GM19395 (cell line): ENCODE data around the gene LRP2BP.

Experiments
- ATAC-seq: cut with Tn5 transposase; IDR thresholded peaks from one replicate; pipeline ENCODE4 v1.9.1; 2021; ENCODE audit warnings: mild to moderate bottlenecking, moderate library complexity; ENCODE audit not compliant: unreplicated experiment

The LRP2BP gene

DNA sequence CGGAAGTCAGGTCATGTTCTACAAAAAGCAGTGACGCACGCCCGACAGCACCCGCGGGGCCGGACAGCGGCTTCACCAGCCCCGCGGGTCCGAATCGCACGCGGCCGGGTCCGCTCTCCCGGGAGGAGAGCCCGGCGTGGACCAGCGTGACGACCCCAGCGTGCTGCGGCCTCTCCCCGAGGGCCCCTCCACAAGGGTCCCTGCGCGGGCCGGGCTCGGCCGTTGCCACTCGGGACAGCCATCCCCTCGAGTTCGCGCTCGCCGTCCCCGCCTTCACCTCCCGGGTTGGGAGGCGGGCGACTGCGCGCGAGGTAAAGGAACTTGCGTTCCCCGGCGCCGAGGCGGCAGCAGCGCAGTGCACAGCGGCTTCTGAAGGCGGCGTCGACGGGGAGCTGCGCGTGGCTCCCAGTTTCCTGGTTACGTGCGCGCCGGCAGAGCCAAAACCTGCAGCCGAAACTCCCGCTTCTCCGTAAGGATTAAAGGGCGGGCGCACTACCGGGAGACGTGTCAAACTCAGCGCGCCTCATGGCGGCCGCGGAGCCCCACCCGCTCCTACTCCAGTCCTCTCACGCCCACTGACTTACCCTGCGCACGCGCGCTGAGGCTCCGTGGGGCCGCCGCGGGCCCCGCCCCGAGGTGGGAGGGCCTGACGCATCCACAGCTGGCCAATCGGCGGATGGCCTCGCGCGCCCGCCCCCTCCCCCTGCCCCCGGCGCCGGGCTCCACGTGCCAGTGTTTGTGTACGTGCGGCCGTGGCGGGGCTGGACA, 416 bp upstream of the LRP2BP start:
- ATAC-seq: peak; percentile 78

DNA sequence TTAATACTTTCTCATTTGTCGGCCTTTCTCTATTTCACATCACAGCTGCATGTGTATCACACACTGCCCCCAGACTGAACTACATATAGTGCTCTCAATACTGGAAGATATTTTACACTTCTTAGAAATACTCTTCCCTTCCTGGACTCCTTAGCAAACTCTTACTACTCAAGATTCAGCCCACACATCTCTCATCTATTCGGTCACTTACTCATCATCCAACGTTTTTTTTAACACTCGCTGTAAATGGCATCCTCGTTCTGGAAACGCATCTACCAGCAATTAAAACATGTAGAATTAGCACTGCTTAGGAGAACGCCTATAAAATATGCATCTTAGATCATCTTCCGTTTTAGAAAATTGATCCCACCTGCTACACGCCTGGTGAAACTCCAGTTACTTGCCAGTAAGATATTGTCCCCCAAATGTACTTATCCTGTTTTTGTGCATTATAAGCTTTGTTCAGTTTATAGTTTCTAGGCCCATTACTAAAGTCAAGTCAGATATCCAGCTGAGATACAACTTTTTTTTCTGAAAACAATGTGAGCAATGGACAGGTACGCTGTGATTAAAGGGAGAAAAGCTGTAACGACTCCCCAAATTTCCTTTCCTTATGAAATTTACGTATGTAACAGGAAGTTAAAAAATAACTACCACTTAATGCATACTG, 1.0 kb downstream of the LRP2BP start:
- no peak for ATAC-seq

DNA sequence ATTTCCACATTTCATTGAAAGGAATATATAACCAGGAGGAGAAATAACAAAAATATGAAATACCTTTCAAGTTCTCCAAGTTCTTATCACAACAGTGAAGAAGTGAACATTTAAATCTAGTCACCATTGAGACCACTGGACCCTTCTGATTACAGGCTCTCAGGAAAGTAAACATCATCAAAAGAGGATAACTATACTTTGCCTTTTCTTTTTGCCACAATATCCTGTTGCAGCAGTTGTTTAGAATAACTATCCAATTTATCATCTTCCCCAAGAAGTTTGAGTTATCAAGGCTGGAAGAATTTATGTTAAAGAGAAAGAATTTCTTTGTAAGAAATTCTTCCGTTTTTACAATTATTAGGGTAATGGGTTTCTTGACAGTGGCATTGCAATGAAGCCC, 3.6 kb downstream of the LRP2BP start:
- no peak for ATAC-seq

DNA sequence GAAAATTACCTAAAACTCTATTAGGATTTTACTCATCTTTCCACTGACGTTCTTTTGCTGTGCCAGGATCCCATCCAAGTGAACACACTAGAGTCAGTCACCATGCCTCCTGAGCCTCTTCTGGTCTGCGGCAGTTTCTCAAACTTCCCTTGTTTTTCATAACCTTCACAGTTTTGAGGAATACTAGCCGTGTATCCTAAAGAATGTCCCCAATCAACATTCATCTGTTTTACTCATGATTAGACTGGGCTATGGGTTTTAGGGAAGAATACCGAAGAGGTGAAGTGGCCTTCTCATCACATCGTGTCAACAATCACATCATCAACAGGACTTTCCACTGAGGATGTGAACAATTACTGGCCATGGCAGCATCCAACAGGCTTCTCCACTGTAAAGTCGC, 4.8 kb downstream of the LRP2BP start:
- no peak for ATAC-seq

DNA sequence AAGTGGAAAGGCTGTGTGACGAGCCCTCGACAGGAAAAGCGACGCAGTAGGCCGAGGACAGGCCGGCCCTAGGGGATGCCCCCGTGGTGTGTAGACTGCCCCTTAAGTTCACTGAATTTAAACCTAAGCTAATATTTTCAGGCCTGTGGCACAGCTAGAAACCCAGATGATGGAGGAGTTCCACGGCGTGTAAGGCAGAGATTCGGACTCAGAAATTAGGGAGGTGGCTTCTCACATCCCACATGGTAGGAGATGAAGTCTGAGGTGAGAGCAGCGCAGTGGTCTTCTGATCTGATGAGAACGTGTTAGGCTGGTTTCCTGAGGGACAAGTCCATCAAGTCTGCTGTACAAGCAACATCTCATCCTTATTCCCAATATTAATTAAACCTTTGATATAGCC, 7.8 kb downstream of the LRP2BP start:
- ATAC-seq: no peak

DNA sequence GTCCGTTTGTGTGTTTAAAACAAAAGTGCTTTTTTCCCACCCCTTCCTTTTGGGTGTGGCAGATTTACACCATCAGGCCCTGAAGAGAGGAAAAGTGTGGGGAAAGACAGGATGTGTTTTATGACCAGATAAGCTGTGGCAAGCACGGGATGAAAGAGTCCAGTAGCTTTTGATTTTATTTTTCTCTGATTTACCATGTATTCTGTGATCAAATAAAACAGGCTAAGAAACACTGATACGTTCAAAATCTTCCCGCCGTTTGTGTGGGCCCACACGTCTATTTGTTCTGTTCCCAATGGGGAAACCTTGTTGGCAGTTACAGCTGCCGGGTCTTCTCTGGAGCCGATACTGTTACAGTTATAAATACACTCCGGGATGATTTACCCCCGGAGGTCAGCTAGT, 10.8 kb downstream of the LRP2BP start:
- ATAC-seq: no peak

DNA sequence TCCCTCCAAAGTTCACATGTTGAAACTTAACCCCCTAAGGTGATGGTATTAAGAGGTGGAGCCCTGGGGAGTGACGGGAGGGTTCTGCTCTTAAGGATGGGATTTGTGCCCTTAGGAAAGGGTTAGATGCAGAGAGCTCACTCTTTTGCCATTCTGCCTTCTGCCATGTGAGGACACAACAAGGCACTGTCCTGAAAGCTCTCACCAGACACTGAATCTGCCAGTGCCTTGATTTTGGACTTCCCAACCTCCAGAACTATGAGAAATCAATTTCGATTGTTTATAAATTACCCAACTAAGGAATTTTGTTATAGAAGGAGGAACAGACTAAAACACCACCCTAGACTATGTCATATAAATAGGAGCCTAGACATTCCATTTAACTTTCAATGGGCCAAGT, 11.7 kb downstream of the LRP2BP start:
- ATAC-seq: no peak

DNA sequence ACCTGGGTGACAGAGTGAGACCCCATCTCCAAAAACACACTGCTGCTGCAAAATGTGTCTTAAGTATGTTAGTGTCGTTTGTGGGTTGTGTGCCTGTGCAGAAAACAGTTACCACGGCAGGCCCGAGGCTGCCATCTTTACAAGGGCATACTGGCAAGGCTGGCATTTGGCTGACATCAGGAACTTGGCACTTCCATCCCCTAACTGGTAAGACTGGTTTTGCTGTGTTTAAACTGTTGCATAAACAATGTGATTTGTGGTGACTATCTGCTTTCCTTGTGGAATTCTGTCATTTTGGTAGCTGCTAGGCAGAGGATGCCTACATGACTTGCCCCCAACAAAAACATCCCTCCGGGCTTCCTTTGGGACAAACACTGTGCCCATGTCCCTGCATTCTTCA, 12.3 kb downstream of the LRP2BP start:
- ATAC-seq: no peak

DNA sequence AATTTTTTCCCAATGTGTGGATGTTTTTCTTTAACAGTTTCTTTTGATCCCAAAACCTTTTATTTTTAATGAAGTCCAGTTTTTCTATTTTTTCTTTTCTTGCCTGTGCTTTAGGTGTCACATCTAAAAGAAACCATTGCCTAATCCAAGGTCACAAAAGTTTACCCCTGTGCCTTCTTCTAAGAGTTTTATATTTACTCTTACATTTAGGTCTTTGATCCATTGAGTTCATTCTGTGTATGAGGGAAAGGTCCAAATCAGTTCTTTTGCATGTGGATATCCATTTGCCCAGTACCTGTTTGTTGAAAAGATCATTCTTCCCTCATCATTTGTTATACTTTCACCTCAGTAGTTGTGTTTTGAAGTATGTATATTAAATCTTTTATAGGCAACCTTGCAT, 13.0 kb downstream of the LRP2BP start:
- ATAC-seq: no peak

DNA sequence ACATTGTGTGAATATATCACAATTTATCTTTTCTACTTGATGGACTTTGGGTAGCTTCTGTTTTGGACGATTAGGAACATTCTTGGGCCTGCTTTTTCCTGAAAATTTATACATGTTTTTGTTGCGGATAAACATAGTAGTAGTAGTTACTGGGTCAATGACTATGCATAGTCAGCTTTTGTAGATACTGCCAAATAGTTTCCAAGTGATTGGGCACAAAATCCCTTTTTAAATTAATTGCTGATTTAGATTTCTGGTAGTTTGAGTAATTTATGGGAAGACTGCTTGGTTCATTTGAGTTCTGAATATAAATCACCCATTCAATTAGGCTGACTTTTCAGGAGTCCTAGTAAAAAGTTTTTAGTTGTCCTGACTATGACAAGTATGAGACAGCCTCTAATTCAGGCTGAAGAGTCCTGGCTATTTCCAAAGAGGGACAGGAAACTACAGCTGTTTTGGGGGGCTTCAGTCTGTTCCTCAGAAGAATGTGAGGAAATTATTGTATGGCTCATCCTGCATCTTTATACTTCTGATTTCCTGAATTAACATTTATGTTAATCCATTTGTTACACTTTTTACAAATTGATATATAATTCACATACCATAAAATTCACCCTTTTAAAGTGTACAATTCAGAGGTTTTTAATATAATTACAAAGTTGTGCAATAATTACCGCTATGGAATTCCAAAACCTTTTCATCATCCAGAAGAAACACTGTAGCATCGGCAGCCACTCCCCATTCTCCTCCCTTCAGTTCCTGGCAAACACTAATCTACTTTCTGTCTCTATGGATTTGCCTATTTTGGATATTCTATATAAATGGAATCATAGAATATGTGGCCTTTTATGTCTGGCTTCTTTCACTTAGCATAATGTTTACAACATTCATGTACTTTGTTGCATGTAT, 14.2 kb downstream of the LRP2BP start:
- no peak for ATAC-seq

DNA sequence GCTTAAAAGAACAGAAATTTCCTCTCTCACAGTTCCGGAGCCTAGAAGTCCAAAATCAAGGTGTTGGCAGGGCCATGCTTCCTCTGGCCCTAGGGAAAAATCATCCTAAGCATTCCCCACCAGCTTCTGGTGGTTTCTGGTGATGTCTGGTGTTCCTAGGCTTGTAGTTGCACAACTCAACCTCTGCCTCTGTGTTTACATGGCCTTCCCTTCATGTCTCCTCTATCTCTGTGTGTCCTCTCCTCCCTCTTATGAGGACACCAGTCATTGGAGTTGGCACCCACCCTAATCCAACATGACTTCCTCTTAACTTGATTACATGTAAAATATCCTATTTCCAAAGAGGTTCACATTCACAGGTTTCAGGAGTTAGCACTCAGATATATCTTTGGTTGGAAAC, 15.4 kb downstream of the LRP2BP start:
- no peak for ATAC-seq

DNA sequence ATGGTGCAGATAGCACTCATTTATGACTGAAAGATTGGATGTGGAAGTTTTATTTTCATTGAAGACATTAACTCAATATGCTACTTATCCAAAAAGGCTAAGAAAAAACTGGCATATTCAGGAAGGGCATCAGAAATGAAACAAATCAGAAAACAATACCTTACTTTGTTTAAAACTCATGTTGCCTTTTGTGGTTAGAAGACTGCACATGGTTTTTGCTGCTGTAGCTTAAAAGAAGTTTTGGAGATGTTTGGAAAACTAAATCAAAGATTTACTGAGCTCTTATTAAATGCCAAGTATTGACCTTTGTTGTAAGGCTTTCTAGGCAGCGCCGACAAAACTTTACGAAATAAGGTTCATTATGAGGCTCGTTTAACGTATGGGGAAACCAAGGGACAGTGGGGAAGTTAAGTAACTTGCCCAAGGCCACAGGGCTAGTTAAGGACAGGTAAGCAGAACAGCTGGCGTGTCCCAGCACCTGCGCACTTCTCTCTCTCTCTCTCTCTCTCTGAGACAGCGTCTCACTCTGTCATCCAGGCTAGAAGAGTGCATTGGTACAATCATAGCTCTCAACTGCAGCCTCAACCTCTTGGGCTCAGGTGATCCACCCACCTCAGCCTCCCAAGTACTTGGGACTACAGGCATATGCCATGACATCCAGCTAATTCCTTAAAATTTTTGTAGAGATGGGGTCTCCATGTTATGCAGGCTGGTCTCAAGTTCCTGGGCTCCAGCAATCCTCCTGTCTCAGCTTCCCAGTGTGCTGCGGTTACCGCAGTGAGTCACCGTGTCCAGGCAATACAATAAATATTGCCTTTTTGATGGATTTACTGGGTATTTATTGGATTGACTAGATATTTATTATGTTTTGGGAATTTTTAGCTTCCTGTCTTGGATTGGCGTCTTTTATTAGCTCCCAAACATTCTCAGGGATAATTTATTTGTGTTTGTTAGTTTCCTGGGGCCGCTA, 16.1 kb downstream of the LRP2BP start:
- no peak for ATAC-seq

DNA sequence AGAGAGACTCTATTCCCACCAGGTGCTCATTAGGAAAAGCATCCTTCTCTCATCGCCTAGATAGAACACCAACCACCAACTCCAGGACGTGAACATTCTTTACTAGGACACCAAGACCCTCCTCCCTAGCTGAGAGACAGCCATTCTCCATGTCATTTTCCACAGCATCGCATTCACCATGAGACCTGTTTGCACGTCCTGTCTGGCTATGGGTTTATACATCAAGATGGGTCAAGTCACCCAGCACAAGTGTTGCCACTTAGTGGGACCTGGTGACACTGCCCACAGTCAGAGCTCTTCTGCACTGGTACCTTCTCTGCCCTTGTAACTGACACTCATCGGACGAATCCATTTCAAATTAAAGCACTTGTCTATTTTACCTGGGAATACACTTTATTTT, 17.5 kb downstream of the LRP2BP start:
- no peak for ATAC-seq

DNA sequence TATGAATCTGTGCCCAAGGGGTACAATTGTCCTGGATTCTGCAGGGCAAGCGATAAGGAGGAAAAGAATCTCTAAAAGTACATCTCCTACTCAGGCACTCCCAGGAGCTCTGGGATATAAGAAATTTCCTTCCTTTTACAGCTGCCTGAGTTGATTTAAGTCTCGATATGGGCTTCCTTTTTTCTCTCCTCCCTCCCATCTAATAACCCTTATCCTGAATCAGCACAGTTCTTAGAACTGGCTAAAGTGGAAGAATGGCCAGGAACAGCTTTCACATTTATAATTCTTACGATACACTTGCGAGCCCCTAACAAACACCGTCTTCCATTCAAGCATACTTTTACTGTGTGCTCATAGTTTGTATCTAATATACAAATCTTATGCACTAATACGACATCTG, 21.2 kb downstream of the LRP2BP start:
- ATAC-seq: no peak

DNA sequence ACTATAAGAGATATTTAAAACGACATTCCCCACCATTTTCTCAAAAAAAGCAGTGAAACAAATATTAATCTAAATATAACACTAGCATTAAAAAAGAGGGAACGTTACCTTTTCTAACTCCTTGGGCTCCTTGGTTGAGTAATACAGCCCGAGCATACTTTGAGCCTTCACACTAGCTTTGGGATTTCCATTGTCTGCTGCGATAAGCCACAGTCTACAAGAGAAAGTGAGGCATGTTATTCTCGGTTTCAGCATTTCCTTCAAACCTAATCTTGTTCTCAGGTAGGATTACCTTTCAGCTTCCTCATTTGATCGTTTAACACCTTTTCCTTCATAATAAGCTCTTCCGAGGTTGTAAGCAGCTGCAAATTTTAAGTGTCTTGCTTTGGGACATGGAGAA, 21.7 kb downstream of the LRP2BP start:
- ATAC-seq: no peak

DNA sequence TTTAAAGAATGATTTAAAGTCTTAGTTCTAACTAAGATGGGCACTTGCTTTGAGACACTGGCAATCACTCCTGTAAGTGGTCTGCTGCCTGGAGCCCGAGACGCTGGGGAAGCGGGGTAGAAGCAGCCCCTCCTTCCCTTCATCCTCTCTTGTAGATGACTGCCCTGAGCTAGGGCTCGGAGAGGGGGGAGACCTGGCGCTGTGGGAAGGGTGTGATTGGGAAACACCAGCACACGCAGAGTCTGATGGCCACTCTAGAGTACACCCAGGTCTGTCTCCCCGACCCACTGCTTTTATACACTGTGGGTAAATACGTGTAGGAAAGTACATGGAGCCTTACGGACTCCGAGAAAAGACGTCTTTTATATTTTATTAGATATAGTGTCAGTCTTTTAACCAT, 24.0 kb downstream of the LRP2BP start:
- ATAC-seq: no peak

DNA sequence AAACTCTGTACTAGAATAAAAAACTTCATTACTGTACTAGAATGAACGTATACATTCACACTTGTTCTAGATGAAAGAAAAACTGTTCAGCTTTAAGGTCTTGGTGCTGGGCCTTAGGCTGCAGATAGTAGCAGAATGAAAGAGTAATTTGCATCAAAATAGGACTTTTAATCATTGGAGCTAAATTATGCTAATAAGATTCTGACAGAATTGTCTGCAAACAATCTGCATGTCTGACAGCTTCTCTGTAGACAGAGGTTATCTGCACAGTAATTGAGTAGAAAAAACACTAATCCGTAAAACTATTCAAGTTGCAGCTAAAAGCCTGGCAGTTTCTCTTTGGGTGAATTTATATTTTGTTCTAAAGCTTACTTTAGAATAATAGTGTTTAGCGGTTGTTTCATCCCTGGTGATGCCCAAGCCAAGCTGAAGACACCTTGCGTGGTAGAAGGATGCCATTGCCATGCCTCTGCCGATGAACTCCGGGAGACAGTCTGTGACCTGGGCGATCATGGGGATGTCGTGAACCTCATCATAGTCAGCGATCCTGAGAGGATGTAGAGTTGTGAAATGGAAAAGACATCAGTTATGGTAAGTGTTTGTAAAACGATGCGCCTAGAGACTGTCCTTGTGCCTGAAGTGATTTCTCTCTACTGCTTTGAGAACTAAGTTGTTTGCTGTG, 25.3 kb downstream of the LRP2BP start:
- ATAC-seq: no peak

DNA sequence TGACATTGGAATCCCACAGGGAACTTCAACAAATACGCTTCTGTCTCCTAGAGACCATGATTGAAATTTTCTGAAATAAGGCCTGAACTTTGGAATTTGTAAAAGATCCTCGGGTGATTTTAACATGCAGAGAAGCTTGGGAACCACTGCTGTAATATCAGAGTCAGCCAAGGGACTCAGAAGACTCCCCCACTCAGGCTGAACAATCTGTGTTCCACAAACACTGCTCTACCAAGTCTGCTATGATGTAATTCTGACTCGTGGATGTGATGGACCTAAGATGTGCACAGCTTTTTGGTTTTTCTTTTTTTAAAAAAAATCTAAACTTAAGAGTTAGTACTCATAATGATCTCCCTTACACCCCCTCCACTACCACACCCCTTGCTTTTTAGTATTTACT, 26.0 kb downstream of the LRP2BP start:
- ATAC-seq: no peak

DNA sequence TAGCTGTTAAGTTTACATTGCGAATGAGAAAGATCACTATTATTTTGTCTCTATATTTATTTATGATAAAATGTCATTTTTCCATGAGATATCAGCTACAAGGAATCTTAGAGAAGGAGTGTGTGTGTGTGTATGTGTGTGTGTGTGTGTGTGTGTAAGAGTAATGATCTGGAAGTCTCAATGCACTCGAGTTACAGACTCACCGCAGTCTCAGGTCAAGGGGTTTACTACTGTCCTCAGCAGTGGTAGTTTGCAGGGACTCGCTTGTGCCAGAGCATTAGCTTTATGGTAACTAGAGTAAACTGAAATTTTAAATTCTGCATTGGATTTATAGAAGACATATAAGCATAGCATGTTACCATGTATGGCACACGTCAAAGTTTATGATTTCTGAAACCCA, 30.8 kb downstream of the LRP2BP start:
- no peak for ATAC-seq

DNA sequence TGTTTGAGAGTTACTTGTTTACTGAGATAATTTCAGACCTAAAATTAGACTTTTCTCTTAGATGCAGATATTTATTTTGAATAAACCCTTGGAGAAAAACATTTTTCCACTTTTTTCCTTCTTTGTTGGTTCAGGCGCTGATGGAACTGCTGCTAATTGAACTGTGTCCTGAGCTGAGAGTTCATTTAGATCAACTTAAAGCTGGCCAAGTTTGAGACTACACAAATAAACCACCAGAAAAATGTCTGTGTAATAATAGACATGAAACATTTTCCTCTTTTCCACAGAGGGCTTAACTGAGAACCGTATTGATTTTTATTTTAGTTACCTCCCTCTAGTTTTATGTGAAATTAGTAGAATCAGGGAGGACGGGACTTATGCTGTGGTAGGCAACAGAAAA, 32.5 kb downstream of the LRP2BP start:
- ATAC-seq: no peak
